HG03469 (cell line): Measurements from ENCODE around the gene CDC42SE1.

ENCODE experiments used
- ATAC-seq: cut with Tn5 transposase; IDR thresholded peaks from one replicate; pipeline ENCODE4 v1.9.1; 2021; ENCODE audit warnings: mild to moderate bottlenecking, moderate library complexity, moderate number of reproducible peaks; ENCODE audit not compliant: unreplicated experiment

CDC42SE1 gene

DNA sequence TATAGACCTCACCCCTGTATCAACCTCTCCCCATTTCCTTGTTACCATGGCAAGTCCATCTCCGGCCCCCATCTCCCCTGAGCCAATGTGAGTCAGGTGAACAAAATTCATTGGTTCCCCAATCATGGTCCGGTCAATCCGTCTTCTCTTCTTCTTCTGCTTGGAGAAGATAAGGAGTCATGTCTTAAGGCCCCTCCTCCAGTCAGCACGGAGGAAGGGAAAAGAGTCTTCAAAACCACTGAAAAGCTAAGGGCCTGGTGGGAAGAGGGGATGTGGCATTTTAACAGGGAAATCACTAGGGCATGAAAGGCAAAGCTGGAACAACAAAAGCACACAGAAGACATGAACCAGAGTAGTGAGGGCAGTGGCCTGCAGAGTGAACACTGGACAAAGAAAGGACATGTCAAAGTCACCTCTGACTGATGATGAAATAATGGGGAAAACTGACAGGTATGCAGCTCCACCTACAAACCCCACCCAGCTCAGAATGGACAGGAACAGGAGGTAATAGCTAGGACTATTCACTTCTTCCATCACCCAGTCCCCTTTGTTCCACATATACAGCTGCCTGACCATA lies 4.4 kb downstream of the CDC42SE1 start:
- ATAC-seq: no peak

DNA sequence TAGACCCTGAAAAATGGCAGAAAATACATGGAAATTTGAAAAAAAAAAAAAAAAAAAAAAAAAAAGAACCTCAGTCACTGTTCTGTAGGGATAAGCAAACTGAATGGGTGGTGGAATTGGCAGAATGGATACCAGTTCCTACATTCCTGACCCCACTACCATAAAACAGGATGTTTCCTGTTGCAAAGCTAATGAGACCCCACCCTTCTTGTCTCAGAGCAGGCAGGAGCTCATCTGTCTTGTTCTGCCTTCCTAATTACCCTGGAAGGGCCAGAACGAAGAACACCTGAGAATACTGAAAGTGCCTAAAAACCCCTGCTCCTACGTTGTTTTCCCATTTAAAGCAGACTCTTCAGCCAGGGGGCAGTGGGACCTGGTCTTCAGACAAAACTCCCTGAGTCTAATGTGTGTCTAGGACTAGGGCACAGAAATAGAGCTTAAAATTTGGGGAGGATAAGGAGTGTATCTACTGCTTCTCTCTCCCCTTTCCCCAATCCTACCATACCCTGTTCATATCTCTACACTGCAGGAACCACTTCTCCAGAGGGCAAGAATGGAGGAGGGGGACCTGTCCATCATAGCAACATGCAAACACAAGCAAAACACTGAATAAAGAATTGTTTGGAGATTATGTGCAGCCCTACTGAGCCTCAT lies 7.9 kb downstream of the CDC42SE1 start:
- ATAC-seq: no peak

DNA sequence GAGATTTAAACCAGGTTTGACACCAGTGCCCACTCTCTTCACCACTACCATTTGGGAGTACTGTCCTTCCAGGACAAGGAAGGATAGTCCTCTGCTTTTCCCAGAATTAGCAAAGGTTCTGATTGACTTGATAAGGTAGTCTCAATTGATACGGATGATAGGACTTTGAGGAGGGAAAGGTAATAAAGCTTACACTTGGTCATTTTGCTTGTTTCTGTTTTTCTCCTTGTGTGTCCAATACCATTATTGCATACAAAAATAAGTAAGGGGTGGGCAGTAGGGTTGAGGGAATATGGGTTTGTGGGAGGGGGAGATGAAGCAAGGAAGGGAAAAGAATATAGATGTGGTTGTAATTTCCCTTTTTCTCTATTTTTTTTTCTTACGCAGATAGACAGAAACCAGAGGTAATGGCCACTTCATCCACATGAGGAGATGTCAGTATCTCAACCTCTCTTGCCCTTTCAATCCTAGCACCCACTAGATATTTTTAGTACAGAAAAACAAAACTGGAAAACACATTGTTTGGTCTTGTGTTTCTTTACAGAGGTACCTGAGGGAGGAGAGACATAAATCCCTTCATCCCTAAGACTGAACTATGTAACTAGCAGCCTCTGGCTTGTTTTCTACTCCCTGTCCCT lies 9.3 kb downstream of the CDC42SE1 start:
- ATAC-seq: no peak

DNA sequence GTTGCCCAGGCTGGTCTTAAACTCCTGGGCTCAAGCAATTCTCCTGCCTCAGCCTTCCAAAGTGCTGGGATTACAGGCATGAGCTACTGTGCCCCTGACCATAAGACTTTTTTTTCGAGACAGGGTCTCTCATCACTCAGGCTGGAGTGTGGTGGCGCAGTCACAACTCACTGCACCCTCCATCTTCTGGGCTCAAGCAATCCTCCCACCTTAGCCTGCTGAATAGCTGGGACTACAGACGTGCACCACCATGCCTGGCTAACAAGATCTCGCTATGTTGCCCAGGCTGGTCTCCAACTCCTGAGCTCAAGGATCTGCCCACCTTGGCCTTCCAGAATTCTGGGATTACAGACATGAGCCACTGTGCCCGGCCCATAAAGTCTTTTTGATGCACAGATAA lies 10.0 kb downstream of the CDC42SE1 start:
- ATAC-seq: no peak

DNA sequence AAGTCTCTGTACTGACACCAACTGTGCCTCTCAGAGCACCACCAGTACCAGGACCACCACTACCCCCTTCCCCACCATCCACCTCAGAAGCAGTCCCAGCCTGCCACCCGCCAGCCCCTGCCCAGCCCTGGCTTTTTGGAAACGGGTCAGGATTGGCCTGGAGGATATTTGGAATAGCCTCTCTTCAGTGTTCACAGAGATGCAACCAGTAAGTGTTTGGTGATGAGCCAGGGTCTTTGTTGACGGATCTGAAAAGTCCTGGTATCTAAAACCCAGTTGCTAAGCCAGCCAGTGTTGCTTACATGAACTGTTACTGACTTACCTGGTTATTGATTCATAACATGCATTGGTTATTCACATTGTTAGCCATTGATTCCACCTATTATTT lies 10.8 kb downstream of the CDC42SE1 start:
- no peak for ATAC-seq

DNA sequence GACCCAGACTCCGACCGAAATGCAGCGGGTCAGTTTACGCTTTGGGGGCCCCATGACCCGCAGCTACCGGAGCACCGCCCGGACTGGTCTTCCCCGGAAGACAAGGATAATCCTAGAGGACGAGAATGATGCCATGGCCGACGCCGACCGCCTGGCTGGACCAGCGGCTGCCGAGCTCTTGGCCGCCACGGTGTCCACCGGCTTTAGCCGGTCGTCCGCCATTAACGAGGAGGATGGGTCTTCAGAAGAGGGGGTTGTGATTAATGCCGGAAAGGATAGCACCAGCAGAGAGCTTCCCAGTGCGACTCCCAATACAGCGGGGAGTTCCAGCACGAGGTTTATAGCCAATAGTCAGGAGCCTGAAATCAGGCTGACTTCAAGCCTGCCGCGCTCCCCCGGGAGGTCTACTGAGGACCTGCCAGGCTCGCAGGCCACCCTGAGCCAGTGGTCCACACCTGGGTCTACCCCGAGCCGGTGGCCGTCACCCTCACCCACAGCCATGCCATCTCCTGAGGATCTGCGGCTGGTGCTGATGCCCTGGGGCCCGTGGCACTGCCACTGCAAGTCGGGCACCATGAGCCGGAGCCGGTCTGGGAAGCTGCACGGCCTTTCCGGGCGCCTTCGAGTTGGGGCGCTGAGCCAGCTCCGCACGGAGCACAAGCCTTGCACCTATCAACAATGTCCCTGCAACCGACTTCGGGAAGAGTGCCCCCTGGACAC lies 11.3 kb downstream of the CDC42SE1 start:
- peak; percentile 37 for ATAC-seq

DNA sequence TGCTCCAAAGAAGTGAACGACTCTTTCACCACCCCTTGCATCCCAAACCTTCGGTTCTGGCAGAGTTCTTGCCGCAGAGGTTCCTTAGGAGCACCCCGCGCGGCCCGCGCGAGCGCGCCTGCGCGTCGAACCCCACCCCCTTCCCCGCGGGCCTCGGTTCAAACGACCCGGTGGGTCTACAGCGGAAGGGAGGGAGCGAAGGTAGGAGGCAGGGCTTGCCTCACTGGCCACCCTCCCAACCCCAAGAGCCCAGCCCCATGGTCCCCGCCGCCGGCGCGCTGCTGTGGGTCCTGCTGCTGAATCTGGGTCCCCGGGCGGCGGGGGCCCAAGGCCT lies 11.9 kb downstream of the CDC42SE1 start, which contains the start of gene C1orf56:
Gene C1orf56, plus strand, starts transcription at position 161 of the 334 bp plus-strand sequence. Its CDS starts 97 bp downstream, at position 258.
- ATAC-seq: no peak

DNA sequence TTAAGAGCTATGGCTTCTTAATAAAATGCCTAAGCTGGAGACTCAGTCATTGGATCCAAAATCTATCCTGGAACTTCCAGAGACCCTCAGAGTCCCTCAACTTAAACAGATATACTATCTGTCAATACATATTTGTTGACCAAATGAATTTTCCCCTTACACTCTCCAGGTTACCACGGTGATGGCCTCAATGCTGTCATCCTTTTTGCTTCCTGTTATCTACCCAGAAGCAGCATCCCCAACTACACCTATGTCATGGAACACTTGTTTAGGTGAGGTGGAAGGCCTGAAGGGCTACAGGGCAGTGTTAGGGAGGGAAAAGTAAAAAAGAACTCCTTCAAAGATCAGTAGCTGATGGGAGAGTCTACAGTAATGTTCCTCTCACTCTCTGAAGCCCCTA lies 16.3 kb downstream of the CDC42SE1 start:
- ATAC-seq: no peak

DNA sequence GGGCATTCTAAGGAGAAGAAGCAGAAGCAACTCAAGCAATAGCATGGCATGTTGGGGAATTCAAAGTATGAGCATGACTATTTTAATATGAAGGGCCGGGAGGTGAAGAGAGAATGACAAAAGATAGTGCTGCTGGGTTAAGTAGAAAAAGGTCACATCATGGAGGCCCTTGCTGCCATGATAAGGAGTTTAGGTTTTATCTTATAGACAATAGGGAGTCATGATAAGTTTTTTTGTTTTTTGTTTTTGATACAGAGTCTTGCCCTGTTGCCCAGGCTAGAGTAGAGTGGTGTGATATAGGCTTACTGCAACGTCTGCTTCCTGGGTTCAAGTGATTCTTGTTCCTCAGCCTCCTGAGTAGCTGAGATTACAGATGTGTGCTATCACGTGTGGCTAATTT lies 19.9 kb downstream of the CDC42SE1 start:
- no peak for ATAC-seq

DNA sequence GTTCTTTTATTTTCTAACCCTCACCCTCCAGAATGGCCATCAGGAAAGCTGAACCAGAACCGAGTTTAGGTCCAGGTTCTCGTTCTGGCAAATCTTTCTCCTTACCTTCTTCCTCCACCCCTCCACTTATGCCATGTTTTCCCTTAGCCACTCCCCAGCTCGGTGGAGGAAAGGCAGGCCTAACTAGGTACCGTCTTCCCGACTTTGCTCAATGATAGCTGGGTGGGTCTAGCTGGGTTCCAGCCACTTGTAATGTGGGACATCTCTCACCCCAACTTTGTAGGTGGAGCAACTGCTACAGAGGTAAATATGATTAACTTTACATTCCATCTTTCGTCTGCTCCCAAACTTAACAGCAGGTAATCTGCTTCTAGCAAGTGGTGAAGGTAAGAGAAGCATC lies 22.4 kb downstream of the CDC42SE1 start:
- ATAC-seq: no peak

DNA sequence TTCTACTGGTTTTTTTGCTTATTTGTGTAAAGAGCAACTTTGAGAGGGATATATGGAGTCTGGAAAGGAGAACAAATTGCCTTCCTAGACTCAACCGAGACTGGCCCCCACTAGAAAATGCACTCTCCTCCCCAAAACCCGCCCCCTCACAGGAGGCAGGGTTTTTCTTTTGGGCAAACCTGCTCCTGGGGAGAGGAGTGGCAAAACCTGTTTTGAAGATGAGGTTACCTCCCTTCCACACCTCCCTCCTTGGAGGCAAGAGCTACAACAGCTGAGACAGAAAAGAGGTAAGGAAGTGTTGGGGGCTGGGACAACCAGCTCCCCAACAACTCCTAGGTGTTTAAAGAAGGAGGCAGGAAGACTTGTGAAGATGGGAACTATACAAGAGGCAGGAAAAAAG lies 23.1 kb downstream of the CDC42SE1 start, which contains the start of gene BNIPL:
Gene BNIPL, plus strand, starts transcription at position 231 of the 400 bp plus-strand sequence. Its CDS starts 140 bp downstream, at position 371.
- ATAC-seq: no peak

DNA sequence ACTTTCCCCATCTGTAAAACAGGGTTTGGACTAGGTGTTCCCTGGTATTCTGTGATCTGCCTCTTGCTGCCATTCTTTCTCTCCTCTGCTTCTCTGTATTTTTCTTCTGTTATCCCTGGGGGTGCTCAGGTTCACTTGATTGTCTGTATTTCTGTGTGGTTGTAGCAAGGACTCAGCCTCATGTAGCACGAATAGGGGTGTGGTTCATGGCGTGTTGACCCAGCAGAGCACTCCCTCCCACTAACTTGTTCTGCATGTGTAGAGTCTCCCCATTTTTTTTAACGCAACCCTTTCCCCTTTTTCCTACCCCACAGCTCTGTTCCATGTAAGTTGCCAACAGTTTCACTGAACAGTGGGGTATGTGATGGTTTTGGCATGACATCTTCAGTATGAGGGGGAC lies 24.3 kb downstream of the CDC42SE1 start:
- ATAC-seq: no peak

DNA sequence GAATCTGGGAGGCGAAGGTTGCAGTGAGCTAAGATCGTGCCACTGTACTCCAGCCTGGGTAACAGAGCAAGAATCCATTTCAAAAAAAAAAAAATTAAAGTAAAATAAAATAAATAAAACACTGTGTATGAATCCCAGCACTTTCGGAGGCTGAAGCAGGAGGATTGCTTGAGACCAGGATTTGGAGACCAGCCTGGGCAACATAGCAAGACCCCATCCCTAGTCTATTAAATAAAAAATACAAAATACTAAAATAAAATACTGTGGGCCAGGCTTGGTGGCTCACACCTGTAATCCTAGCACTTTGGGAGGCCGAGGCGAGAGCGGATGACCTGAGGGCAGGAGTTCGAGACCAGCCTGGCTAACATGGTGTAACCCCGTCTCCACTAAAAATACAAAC lies 27.3 kb downstream of the CDC42SE1 start:
- ATAC-seq: no peak

DNA sequence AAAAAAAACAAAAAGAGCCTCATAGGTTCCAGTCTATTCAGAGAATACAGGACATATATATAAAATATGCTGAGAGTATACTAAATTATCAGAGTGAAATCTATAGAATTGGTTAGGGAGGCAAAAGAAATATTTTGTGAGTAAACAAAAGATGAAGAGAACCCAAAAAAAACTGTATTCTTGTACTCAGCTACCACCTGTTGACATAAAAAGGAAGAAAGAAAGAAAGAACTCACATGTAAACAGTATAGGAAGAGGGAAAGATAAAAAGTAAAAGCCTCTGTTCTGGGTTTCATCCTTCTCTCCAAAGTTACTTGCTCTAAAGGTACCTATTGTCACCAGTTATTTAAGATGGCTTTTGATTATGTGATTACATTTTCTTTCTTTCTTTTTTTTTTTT lies 33.0 kb downstream of the CDC42SE1 start:
- no peak for ATAC-seq

DNA sequence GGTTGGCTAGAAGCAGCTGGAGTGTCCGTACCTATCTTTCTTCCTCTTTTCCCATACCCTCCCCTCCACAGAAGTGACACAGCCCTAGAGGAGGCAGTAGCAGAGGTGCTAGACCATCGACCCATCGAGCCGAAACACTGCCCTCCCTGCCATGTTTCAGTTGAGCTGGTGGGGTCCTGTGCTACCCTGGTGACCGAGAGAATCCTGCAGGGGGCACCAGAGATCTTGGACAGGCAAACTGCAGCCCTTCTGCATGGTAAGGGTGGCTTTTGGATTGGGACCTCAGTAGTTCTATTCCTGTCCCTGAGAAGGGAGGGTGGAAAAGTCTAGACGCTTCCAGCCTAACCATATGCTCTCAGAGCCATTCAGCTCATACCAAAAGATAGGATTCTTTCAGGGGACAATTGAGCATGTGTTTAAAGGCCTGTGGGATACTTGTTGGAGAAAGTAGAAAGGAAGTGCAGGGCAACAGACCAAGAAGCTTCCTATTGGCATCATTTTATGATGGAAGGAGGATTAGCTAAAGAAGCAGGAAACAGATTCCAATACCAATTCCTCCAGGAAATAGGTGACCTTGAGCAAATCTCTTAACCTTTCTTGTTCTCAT lies 34.8 kb downstream of the CDC42SE1 start:
- no peak for ATAC-seq

DNA sequence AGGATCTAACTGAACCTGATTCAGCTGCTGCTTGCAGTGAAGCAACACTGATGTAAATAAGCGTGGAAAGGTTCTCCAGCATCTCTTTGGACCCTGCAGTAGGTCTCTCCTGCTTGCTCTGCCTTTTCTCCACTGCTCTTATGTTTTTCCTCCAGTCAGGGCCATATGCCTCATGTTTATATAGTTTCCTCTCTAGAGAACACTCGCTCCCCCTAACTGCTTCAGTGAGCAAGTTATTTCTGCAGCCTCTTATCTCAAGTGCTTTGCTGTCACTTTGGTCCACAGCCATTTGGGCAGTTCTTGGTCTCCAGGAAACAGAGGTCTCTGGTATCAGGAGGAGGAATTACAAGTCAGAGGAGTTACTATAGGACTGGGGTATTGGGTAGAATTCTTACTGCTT lies 45.9 kb downstream of the CDC42SE1 start:
- ATAC-seq: no peak

DNA sequence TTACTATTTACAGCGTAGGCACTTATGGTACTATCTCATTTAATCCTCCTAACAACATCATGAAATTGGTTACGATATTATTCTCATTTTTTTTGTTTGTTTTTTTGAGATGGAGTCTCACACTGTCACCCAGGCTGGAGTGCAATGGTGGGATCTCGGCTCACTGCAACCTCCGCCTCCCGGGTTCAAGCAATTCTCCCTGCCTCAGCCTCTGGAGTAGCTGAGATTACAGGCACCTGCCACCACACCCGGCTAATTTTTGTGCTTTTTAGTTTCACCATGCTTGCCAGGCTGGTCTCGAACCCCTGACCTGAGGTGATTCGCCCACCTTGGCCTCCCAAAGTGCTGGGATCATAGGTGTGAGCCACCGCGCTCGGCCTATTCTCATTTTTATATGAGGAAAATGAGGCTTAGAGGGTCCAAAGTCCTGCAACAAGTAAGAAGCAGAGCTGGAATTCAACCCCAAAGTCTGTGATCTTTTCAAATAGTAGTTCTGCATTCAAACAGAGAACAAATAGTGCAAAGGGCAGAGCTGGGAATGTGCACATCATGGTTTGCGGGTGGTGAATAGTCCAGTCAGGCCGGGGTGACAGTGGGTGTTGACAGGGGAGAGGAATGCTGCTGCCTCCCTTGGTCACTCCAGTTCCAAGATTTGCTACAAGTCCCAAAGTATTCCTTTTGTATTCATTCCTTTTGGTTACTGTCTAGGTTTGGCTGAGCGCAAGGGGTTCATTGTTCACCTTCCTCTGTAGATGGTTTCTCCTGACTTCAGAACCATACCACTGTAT lies 46.5 kb downstream of the CDC42SE1 start:
- no peak for ATAC-seq

DNA sequence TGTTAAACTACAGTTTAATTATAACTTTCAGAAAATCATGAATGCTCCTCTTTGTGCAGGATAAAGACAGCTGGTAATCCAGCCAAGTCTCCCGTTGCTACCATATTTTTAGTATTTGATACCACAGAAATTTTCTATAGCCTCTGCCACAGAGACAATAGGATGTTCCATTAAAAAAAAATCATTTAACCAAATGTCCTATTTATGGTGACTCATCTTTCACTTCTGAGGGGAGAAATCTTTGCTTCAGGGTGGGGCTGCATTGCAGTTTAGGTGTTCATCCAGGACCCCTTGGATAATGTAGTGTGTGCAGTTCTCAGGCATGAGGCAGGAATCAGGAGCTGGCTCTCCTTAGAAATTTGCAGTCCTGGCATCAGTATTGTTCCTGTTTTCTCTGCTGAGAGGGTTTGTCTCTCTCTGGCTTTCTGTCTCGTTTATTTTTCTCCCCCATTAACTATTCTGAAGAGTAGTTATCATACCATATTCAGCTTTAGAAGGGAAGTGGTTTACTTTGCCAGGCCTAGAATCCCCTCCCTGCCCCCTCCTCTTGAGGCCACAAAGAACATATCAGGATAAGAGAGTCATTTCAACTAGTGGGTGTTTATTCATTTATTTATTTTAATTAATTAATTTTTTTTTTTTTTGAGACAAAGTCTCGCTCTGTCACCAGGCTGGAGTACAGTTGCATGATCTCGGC lies 48.1 kb downstream of the CDC42SE1 start:
- ATAC-seq: no peak

DNA sequence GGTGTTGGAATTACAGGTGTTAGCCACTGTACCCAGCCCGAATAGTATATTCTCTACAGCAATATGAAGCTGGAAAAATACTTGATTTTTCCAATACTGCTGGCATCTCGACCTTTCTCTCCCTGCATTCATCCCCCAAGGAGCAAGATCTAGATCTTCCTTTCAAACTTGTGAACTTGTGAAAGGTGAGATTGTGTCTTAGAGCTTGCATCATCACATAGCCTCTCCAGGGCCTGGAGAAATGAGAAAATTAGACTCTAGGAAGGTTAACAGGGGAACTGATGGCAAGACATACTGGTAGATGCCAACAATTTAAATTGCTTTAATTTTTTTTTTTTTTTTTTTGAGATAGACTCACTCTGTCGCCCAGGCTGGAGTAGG lies 49.1 kb downstream of the CDC42SE1 start:
- ATAC-seq: no peak
